TTC549 (cell line): ENCODE results near the gene MISP3.

ENCODE experiments used
- FAIRE-seq: peaks from 2 replicates; lab custom pipeline; 2012; peaks lifted over from hg19 to GRCh38; lab: Jason Lieb, UNC

Gene MISP3

DNA sequence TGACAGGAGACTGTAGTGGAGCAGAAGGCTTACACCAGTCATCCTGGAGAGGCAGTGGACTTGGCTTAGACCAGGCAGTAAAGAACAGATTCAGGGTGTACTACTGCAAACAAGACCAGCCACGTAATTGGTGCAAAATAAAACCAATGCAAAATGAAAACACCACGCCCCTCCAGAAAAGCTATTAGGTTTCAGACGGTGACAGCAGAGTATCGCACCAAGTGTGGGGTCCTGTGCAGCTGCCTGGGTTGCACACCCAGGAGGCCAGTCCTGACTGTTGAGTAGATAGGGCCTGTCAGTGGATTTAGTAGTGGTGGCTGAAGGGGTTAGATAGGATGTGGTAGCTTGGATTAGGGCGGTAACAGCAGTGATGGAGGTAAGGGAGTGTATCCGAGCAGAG, 50.3 kb downstream of the MISP3 start:
- no peak for FAIRE-seq
